Gastrocnemius medialis (tissue), 4 donors: Measurements from ENCODE around the gene ANKRD11. TPM values are rescaled to one million over a fixed set of nuclear protein-coding genes. Genes with fewer than 3 reads are reported as not detected.
A peak's percentile ranks its signal among the peaks of the same experiment; 100 is the strongest.

Experiments used
- ATAC-seq, 2 donors: fragments of 150-250 bp; one replicate each; pipeline ENCODE4 v1.9.1; 2016
- DNase-seq, 2 donors: peaks; one replicate each; pipeline ENCODE4 v3.0.0-alpha.2; 2019
- H3K27ac ChIP-seq, 4 donors: fragments of 200-600 bp; sonication (generic); 1 replicate in 1 of 4; 2 replicates in 3 of 4; pipeline ENCODE4 v1.5.1; 2016 to 2018; ENCODE audit warnings: mild to moderate bottlenecking in 2 of 4, moderate library complexity in 1 of 4
- H3K27me3 ChIP-seq, 3 donors: fragments of 200-600 bp; sonication (generic) in 2 of 3; 1 replicate in 1 of 3; 2 replicates in 2 of 3; pipeline versions ENCODE4 v1.5.1 to v1.6.0; 2016 to 2019; ENCODE audit warnings: mild to moderate bottlenecking in 1 of 3, moderate library complexity in 1 of 3
- H3K36me3 ChIP-seq, 2 donors: fragments of 200-600 bp; sonication (generic) in 1 of 2; one replicate each; pipeline ENCODE4 v1.5.1; 2017 to 2018
- H3K4me1 ChIP-seq, 2 donors: fragments of 200-600 bp; sonication (generic) in 1 of 2; one replicate each; pipeline ENCODE4 v1.5.1; 2016 to 2017; ENCODE audit warnings: mild to moderate bottlenecking in 2 of 2
- H3K4me3 ChIP-seq, 4 donors: fragments of 200-600 bp; sonication (generic) in 3 of 4; 1 replicate in 1 of 4; 2 replicates in 3 of 4; pipeline ENCODE4 v1.5.1; 2016 to 2019; ENCODE audit warnings: mild to moderate bottlenecking in 2 of 4
- H3K9me3 ChIP-seq, 3 donors: fragments of 200-600 bp; sonication (generic) in 2 of 3; 1 replicate in 1 of 3; 2 replicates in 2 of 3; pipeline ENCODE4 v1.5.1; 2016 to 2019
- POLR2A ChIP-seq, 2 donors: fragments of 450-650 bp; IDR thresholded peaks; one replicate each; pipeline ENCODE4 v1.6.1; 2017; ENCODE audit warnings: antibody characterized with exemption in 2 of 2, mild to moderate bottlenecking in 2 of 2, moderate library complexity in 2 of 2
- in situ Hi-C, 4 donors: fragments of 200-750 bp; cut with MboI; loops; one replicate each; pipeline versions ENCODE4 v1.15.0 to v1.8.0; 2017; ENCODE audit warnings: low sequenced_read_pairs in 4 of 4
- intact Hi-C: fragments of 100-400 bp; cut with DNase I; formaldehyde crosslinking; loops from one replicate; pipeline ENCODE4 v1.15.1; 2023; ENCODE audit warnings: low total_unique reads
- total RNA-seq, 4 donors: library from RNA; depleted of rRNA; stranded (reverse); fragments of >200 nt; gene quantifications; one replicate each; pipeline versions ENCODE4 v1.1.0 to v1.2.3, GENCODE V29; 2016
- TF ChIP-seq, protein P1 (sequence below), 5 experiments: fragments of 450-650 bp in 3 of 5; fragments of 200-600 bp in 2 of 5; sonication (generic) in 2 of 5; IDR thresholded peaks in 4 of 5; conservative IDR thresholded peaks in 1 of 5; 1 replicate in 4 of 5; 2 replicates in 1 of 5; pipeline ENCODE4 v1.5.1; 2016 to 2019; ENCODE audit warnings: antibody characterized with exemption in 5 of 5, mild to moderate bottlenecking in 3 of 5, moderate library complexity in 3 of 5

ANKRD11 gene
- total RNA-seq, 4 donors from 2014 or later: 26.0 to 77.0 (median 55.0) TPM

DNA sequence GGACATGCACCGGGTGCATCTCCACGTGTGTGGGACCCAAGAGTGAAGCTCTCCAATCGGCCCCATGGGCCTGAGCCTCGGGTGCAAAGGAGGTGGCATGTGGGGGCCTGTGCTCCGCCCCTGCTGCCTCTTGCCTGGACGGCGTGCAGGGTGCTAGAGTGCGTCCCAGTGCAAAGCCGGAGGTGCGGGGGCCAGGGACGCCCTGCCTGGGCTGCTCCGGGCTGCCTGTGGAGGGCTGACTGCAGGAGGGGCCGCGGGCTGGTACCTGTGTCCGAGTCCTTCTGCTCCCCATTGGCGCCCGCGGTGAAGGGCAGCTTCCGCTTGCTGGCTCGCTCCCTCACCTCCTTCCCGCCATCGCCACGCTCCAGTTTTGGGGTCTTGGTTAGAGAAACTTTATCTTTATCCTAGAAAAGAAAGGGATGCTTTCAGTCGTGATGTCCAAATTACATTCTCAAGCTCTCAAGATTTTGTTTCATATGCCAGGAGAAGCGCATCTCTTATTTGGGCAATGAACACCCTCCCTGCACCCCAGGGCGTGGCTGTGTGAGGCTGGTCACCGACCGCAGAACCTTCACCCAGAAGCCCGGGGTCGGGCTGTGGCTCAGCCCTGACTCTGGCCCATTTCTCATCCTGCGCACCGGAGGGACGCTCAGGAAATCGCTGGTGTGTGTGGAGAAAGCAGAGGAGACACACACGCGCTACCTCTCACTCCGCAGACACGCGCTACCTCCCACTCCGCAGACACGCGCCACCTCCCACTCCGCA is 185.2 kb downstream of the ANKRD11 start:
- no peak for DNase-seq
- H3K27me3 ChIP-seq: no peaks in the 10 kb centered on the region
- in situ Hi-C loops: no loop called here
- H3K27ac ChIP-seq: peak overlapping the region in 1 of 4 donors; percentile 10
- H3K4me3 ChIP-seq: no peak overlapping the region
- H3K36me3 ChIP-seq: peaks cover 0 to 20% of the 10 kb centered on the region in 2 donors
- no peak for TF ChIP-seq POLR2A (IDR thresholded peaks at IDR 0.05)
- TF ChIP-seq, protein P1, sequence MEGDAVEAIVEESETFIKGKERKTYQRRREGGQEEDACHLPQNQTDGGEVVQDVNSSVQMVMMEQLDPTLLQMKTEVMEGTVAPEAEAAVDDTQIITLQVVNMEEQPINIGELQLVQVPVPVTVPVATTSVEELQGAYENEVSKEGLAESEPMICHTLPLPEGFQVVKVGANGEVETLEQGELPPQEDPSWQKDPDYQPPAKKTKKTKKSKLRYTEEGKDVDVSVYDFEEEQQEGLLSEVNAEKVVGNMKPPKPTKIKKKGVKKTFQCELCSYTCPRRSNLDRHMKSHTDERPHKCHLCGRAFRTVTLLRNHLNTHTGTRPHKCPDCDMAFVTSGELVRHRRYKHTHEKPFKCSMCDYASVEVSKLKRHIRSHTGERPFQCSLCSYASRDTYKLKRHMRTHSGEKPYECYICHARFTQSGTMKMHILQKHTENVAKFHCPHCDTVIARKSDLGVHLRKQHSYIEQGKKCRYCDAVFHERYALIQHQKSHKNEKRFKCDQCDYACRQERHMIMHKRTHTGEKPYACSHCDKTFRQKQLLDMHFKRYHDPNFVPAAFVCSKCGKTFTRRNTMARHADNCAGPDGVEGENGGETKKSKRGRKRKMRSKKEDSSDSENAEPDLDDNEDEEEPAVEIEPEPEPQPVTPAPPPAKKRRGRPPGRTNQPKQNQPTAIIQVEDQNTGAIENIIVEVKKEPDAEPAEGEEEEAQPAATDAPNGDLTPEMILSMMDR (IDR thresholded peaks at IDR 0.05 in 4 of 5, conservative IDR thresholded peaks at IDR 0.05 in 1 of 5): no peak
- no peak for ATAC-seq
- no peaks in the 10 kb centered on the region for H3K9me3 ChIP-seq
- intact Hi-C loops: loop anchor here (5.0 kb wide), 2 partner anchors 52 to 252 kb away; no protein-coding TSS in a partner anchor
- peaks cover 36 to 41% of the 10 kb centered on the region in 2 donors for H3K4me1 ChIP-seq

DNA sequence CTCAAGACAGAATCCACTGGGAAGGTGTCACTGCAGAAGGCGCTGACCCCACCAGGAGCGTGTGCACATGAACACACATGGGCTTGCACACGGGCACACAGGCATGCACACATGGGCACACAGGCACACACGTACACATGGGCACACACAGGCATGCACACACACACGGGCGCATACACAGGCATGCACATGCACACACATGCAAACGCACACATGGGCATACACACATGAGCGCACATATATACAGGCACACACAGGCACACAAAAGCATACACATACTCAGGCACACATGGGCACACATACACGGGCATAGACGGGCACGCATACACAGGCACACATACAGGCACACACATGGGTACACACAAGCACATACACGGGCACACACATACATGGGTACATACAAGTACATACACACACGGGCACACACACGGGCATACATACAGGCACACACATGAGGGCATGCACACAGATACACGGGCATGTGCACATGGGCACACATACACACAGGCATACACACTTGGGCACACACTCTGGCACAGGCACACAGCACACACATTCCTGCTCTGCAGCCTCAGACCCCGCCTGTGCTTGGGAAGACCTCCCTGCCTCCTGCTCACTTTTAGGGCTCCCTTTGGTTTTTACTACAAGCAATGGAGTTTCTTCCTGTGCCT is 186.0 kb downstream of the ANKRD11 start:
- Histone ChIP-seq H3K4me1 (peaks cover 39 to 41% of the 10 kb centered on the region in 2 donors), H3K27me3 (no peaks in the 10 kb centered on the region), H3K27ac (peak overlapping the region; percentile 91 to 97 (median 92)), H3K9me3 (no peaks in the 10 kb centered on the region), H3K36me3 (peaks cover 0 to 20% of the 10 kb centered on the region in 2 donors), H3K4me3 (no peak overlapping the region)
- TF ChIP-seq POLR2A (IDR thresholded peaks at IDR 0.05): no peak
- TF ChIP-seq, protein P1 (IDR thresholded peaks at IDR 0.05 in 4 of 5, conservative IDR thresholded peaks at IDR 0.05 in 1 of 5): no peak
- ATAC-seq (no peak), DNase-seq (no peak)
- in situ Hi-C loops: no loop called here
- intact Hi-C loops: loop anchor here (5.0 kb wide), 2 partner anchors 53 to 253 kb away; no protein-coding TSS in a partner anchor

DNA sequence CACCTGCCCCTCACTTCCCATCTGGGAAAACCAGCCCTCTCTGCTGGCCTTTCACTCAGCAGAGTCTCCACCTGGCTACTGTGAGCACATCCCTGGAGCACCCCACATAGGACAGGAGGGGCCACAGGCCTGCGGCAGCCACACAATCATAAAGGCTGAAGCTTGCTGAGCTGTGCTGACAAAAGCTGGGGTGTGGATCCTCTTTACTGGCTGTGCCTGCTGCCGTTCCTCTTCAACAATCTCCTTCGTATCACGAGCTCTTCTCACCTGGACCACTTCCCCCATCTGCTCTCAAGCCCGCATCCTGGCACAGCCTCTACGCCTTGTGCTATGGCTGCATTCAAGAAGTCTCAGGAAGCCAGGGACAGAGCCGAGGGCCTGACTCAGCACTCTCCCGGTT is 186.7 kb downstream of the ANKRD11 start:
- peaks cover 37 to 41% of the 10 kb centered on the region in 2 donors for H3K4me1 ChIP-seq
- in situ Hi-C loops: no loop called here
- H3K27ac ChIP-seq: peak overlapping the region; percentile 91 to 97 (median 92)
- no peaks in the 10 kb centered on the region for H3K9me3 ChIP-seq
- H3K36me3 ChIP-seq: peaks cover 0 to 20% of the 10 kb centered on the region in 2 donors
- DNase-seq (no peak), ATAC-seq (no peak)
- H3K27me3 ChIP-seq: no peaks in the 10 kb centered on the region
- intact Hi-C loops: loop anchor here (5.0 kb wide), 2 partner anchors 54 to 254 kb away; no protein-coding TSS in a partner anchor
- TF ChIP-seq, protein P1 (IDR thresholded peaks at IDR 0.05 in 4 of 5, conservative IDR thresholded peaks at IDR 0.05 in 1 of 5): no peak
- no peak for TF ChIP-seq POLR2A (IDR thresholded peaks at IDR 0.05)
- H3K4me3 ChIP-seq: no peak overlapping the region

DNA sequence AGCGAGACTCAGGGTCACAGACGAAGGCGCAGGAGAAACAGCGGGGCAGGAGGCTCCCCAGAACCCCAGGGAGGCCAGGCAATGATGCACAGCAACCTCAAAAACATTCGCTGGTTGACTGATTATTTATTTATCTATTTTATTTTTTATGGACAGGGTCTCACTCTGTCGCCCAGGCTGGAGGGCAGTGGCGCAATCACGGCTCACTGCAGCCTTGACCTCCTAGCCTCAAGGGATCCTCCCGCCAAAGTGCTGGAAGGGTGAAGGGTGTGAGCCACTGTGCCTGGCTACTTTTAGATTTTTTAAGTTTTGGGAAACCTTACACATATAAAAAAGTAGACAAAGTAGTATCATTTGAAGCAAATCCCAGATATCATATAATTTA is 189.4 kb downstream of the ANKRD11 start:
- ATAC-seq (no peak), DNase-seq (peak in 1 of 2 donors; percentile 43)
- intact Hi-C loops: loop anchor here (2.0 to 5.0 kb wide), 4 partner anchors 20 to 256 kb away; partner anchors contain the start of gene ANKRD11
- Histone ChIP-seq H3K36me3 (peaks cover 0 to 20% of the 10 kb centered on the region in 2 donors), H3K27me3 (no peaks in the 10 kb centered on the region), H3K9me3 (no peaks in the 10 kb centered on the region), H3K27ac (peak overlapping the region; percentile 91 to 97 (median 92)), H3K4me3 (no peak overlapping the region), H3K4me1 (peaks cover 38 to 49% of the 10 kb centered on the region in 2 donors)
- in situ Hi-C loops: no loop called here
- TF ChIP-seq POLR2A (IDR thresholded peaks at IDR 0.05): no peak
- TF ChIP-seq, protein P1 (IDR thresholded peaks at IDR 0.05 in 4 of 5, conservative IDR thresholded peaks at IDR 0.05 in 1 of 5): no peak
